ENCODE results near the gene CTPS2.

DNA sequence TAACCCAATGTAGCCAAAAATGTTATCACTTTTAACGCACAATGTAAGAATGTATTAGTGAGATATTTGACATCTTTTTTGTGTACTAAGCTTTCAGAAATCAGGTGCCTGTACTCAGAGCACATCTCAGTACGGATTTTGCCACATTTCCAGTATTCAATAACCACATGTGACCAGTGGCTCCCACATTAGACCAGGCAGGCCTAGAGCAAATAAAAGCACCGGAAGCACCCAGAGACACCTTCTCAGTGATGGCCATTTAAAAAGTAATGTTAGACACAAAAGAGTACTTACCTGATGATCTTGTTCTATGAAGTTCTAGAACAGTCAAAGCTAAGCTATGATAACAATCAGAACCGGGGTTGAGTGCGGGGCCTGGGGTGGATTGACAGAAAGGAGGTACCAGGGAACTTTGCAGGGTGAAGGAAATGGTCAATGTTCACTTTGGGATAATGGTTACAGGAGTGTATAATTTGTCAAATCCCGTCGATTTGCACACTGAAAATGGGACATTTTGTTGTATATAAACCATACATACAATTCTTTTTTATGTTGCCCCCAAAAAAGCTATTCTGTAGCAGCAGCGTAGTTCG, 1.2 kb downstream of the CTPS2 start:
- TF ChIP-seq, protein P1, sequence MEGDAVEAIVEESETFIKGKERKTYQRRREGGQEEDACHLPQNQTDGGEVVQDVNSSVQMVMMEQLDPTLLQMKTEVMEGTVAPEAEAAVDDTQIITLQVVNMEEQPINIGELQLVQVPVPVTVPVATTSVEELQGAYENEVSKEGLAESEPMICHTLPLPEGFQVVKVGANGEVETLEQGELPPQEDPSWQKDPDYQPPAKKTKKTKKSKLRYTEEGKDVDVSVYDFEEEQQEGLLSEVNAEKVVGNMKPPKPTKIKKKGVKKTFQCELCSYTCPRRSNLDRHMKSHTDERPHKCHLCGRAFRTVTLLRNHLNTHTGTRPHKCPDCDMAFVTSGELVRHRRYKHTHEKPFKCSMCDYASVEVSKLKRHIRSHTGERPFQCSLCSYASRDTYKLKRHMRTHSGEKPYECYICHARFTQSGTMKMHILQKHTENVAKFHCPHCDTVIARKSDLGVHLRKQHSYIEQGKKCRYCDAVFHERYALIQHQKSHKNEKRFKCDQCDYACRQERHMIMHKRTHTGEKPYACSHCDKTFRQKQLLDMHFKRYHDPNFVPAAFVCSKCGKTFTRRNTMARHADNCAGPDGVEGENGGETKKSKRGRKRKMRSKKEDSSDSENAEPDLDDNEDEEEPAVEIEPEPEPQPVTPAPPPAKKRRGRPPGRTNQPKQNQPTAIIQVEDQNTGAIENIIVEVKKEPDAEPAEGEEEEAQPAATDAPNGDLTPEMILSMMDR (IDR thresholded peaks at IDR 0.05), result no peak
- TF ChIP-seq TCF7L2 (IDR thresholded peaks at IDR 0.05; ENCODE audit: low read depth, low read length) (no peak), POLR2AphosphoS5 (IDR thresholded peaks at IDR 0.05; ENCODE audit: low read depth, low read length) (no peak)
- TF ChIP-seq, protein P2, sequence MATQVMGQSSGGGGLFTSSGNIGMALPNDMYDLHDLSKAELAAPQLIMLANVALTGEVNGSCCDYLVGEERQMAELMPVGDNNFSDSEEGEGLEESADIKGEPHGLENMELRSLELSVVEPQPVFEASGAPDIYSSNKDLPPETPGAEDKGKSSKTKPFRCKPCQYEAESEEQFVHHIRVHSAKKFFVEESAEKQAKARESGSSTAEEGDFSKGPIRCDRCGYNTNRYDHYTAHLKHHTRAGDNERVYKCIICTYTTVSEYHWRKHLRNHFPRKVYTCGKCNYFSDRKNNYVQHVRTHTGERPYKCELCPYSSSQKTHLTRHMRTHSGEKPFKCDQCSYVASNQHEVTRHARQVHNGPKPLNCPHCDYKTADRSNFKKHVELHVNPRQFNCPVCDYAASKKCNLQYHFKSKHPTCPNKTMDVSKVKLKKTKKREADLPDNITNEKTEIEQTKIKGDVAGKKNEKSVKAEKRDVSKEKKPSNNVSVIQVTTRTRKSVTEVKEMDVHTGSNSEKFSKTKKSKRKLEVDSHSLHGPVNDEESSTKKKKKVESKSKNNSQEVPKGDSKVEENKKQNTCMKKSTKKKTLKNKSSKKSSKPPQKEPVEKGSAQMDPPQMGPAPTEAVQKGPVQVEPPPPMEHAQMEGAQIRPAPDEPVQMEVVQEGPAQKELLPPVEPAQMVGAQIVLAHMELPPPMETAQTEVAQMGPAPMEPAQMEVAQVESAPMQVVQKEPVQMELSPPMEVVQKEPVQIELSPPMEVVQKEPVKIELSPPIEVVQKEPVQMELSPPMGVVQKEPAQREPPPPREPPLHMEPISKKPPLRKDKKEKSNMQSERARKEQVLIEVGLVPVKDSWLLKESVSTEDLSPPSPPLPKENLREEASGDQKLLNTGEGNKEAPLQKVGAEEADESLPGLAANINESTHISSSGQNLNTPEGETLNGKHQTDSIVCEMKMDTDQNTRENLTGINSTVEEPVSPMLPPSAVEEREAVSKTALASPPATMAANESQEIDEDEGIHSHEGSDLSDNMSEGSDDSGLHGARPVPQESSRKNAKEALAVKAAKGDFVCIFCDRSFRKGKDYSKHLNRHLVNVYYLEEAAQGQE (IDR thresholded peaks at IDR 0.05; ENCODE audit: insufficient read depth in 1 of 2, low read depth in 2 of 2, low read length in 1 of 2), result no peak

Measured in Panc1 (cell line).